ENCODE measurements around the gene RARRES1.
A peak's percentile ranks its signal among the peaks of the same experiment; 100 is the strongest.
"Not testable (repeated sequence)": the region's sequence is repeated elsewhere in the genome, so short reads cannot be mapped to it uniquely, and the experiment has no call there.

The RARRES1 gene

GRCh38 chr3:158696618-158697017 is 35.6 kb downstream of the RARRES1 start:
- DNase-seq (ENCODE audit: low read depth, low spot score), result no peak

- DNase-seq (ENCODE audit: low read depth, low spot score), result not testable (repeated sequence)
Measured at GRCh38 chr3:158693866-158694456, 38.3 kb downstream of the RARRES1 start.

GRCh38 chr3:158685159-158685558 is 47.1 kb downstream of the RARRES1 start:
- no peak for DNase-seq (ENCODE audit: low read depth, low spot score)

- no peak for DNase-seq (ENCODE audit: low read depth, low spot score)
Measured at GRCh38 chr3:158683230-158683962, 48.9 kb downstream of the RARRES1 start.

GRCh38 chr3:158680861-158681260 is 51.4 kb downstream of the RARRES1 start:
- no peak for DNase-seq (ENCODE audit: low read depth, low spot score)

GRCh38 chr3:158679547-158680000 is 52.7 kb downstream of the RARRES1 start:
- DNase-seq (ENCODE audit: low read depth, low spot score), result no peak

- DNase-seq (ENCODE audit: low read depth, low spot score), result no peak
Measured at GRCh38 chr3:158678687-158679086, 53.6 kb downstream of the RARRES1 start.

- peak; percentile 26 for DNase-seq (ENCODE audit: low read depth, low spot score)
Measured at GRCh38 chr3:158672215-158673176, 59.8 kb downstream of the RARRES1 start, which contains the start of gene LXN. Gene LXN, minus strand, starts transcription at chr3:158672648. Its CDS starts 170 bp downstream, at chr3:158672478.

- no peak for DNase-seq (ENCODE audit: low read depth, low spot score)
Measured at GRCh38 chr3:158671821-158672214, 60.4 kb downstream of the RARRES1 start.

GRCh38 chr3:158668506-158668905 is 63.8 kb downstream of the RARRES1 start:
- no peak for DNase-seq (ENCODE audit: low read depth, low spot score)

- no peak for DNase-seq (ENCODE audit: low read depth, low spot score)
Measured at GRCh38 chr3:158666416-158666815, 65.8 kb downstream of the RARRES1 start.

- no peak for DNase-seq (ENCODE audit: low read depth, low spot score)
Measured at GRCh38 chr3:158663832-158664231, 68.4 kb downstream of the RARRES1 start.

GRCh38 chr3:158663246-158663645 is 69.0 kb downstream of the RARRES1 start:
- DNase-seq (ENCODE audit: low read depth, low spot score), result no peak

- DNase-seq (ENCODE audit: low read depth, low spot score), result no peak
Measured at GRCh38 chr3:158660711-158661110, 71.5 kb downstream of the RARRES1 start.

GRCh38 chr3:158659454-158660237 is 72.6 kb downstream of the RARRES1 start:
- DNase-seq (ENCODE audit: low read depth, low spot score), result no peak

- DNase-seq (ENCODE audit: low read depth, low spot score), result no peak
Measured at GRCh38 chr3:158658889-158659288, 73.4 kb downstream of the RARRES1 start.

- DNase-seq (ENCODE audit: low read depth, low spot score), result no peak
Measured at GRCh38 chr3:158652463-158652862, 79.8 kb downstream of the RARRES1 start.

- DNase-seq (ENCODE audit: low read depth, low spot score), result no peak
Measured at GRCh38 chr3:158651192-158651591, 81.1 kb downstream of the RARRES1 start.

- no peak for DNase-seq (ENCODE audit: low read depth, low spot score)
Measured at GRCh38 chr3:158649791-158650190, 82.5 kb downstream of the RARRES1 start.
